ENCODE data around the gene MACROH2A2. TPM values are rescaled to one million over a fixed set of nuclear protein-coding genes. Genes with fewer than 3 reads are reported as not detected.
A peak's percentile ranks its signal among the peaks of the same experiment; 100 is the strongest.

MACROH2A2 gene
- total RNA-seq, 3 donors from 2014 or later = 7.3 to 13.6 (median 8.7) TPM

- no peak for DNase-seq
- intact Hi-C loops (cut with DNase I, micrococcal nuclease) = no loop called here
- TF ChIP-seq CTCF (IDR thresholded peaks at IDR 0.05) = no peak
- H3K4me3 ChIP-seq = no peak overlapping the region
- no peaks in the 10 kb centered on the region for H3K36me3 ChIP-seq (ENCODE audit: low read depth)
- H3K9me3 ChIP-seq = no peaks in the 10 kb centered on the region
- H3K4me1 ChIP-seq (ENCODE audit: low read depth) = peaks cover 4% of the 10 kb centered on the region
- no peak for ATAC-seq
Measured at GRCh38 chr10:70125918-70126552, 73.4 kb downstream of the MACROH2A2 start.

GRCh38 chr10:70126700-70127395 is 74.2 kb downstream of the MACROH2A2 start:
- DNase-seq (no peak), ATAC-seq (no peak)
- Histone ChIP-seq H3K4me1 (ENCODE audit: low read depth) (peaks cover 12% of the 10 kb centered on the region), H3K9me3 (no peaks in the 10 kb centered on the region), H3K4me3 (no peak overlapping the region), H3K36me3 (ENCODE audit: low read depth) (no peaks in the 10 kb centered on the region)
- intact Hi-C loops (cut with DNase I, micrococcal nuclease) = no loop called here
- no peak for TF ChIP-seq CTCF (IDR thresholded peaks at IDR 0.05)

DNA sequence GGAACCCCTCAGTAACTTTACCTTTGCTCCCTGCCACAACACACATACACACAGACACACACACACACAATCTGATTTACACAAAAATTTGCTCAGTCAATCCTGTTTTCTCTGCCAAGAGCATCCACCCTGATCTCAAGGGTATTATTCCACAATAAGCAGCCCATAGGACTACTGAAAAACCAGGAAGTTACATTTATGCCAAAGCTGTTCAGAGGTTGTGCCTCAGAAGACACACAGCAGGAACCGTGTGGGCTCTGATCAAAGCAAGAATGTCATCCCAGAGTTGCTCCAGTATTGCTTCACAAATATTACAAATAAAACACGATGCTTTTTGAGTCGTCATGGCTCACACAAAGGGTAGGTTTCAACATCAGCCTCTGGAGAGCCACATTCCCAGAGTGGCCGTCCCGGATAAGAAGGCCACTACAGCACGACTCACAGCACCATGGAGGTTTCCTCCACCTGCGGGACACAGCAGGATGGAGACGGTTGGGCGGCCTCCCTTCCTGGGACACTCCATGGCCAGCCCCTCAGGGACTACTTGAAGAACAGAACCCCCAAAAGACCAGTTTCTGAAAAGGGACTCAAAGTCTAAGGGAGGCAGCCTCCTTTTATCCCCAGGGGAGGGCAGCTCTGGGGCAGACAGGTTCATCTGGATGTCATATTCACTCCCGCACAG is 78.4 kb downstream of the MACROH2A2 start:
- Histone ChIP-seq H3K4me3 (no peak overlapping the region), H3K9me3 (no peaks in the 10 kb centered on the region), H3K4me1 (ENCODE audit: low read depth) (peaks cover 12% of the 10 kb centered on the region), H3K36me3 (ENCODE audit: low read depth) (no peaks in the 10 kb centered on the region)
- ATAC-seq (no peak), DNase-seq (no peak)
- intact Hi-C loops (cut with DNase I, micrococcal nuclease) = no loop called here
- TF ChIP-seq CTCF (IDR thresholded peaks at IDR 0.05) = no peak

DNA sequence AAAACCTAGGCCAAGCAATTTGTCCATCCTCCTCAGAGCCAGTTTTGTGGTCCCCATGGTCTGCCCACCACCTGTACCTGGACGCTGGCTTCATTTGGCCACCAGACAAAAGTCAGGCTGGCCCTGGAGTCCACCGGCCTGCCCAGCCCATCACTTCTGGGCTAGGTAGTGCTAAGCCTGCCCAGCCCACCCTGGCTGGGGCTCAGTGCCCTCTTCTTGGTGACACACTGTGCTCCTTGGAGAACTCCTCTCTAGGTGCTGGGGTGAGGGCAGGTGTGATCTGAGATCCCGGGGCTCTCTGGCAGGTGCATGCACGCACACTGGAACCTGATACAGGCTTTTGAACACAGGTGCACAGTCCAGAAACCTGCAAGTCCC is 78.9 kb downstream of the MACROH2A2 start:
- DNase-seq (no peak), ATAC-seq (peak; percentile 5)
- intact Hi-C loops (cut with DNase I, micrococcal nuclease) = no loop called here

More for the DNA sequence above, 78.9 kb downstream of the MACROH2A2 start:
- Histone ChIP-seq H3K9me3 (no peaks in the 10 kb centered on the region), H3K4me1 (ENCODE audit: low read depth) (peaks cover 12% of the 10 kb centered on the region), H3K36me3 (ENCODE audit: low read depth) (no peaks in the 10 kb centered on the region), H3K4me3 (no peak overlapping the region)
- TF ChIP-seq CTCF (IDR thresholded peaks at IDR 0.05) = no peak

Data from mucosa of descending colon (tissue), 3 donors.